Smooth muscle cell (in vitro differentiated cells): Measurements from ENCODE around the gene DDX17. TPM values are rescaled to one million over a fixed set of nuclear protein-coding genes. Genes with fewer than 3 reads are reported as not detected.

Experiments
- DNase-seq: peaks from one replicate; lab custom pipeline; 2025; ENCODE audit not compliant: unreplicated experiment; lab: John Stamatoyannopoulos, UW
- H2AFZ ChIP-seq: fragments of 200-600 bp; sonication (generic); 2 replicates; pipeline ENCODE4 v1.6.0; 2016; ENCODE audit warnings: antibody characterized with exemption, low read depth, mild to moderate bottlenecking
- H3F3A ChIP-seq: fragments of 200-600 bp; sonication (generic); 2 replicates; pipeline ENCODE4 v1.6.0; 2017; ENCODE audit warnings: antibody characterized with exemption, low read depth
- H3K27ac ChIP-seq: fragments of 200-600 bp; sonication (generic); 2 replicates; pipeline ENCODE4 v1.5.1; 2016; ENCODE audit warnings: low read depth, mild to moderate bottlenecking
- H3K27me3 ChIP-seq: fragments of 200-600 bp; sonication (generic); 2 replicates; pipeline ENCODE4 v1.6.1; 2016; ENCODE audit warnings: low read depth, mild to moderate bottlenecking
- H3K36me3 ChIP-seq: fragments of 200-600 bp; sonication (generic); 2 replicates; pipeline ENCODE4 v1.5.1; 2016; ENCODE audit warnings: low read depth
- H3K4me1 ChIP-seq: fragments of 200-600 bp; sonication (generic); 2 replicates; pipeline ENCODE4 v1.5.1; 2016; ENCODE audit warnings: low read depth
- H3K4me2 ChIP-seq: fragments of 200-600 bp; sonication (generic); 2 replicates; pipeline ENCODE4 v1.6.0; 2016; ENCODE audit warnings: mild to moderate bottlenecking
- H3K4me3 ChIP-seq: fragments of 200-600 bp; sonication (generic); 2 replicates; pipeline ENCODE4 v1.5.1; 2016; ENCODE audit warnings: mild to moderate bottlenecking
- H3K79me2 ChIP-seq: fragments of 200-600 bp; sonication (generic); 2 replicates; pipeline ENCODE4 v1.6.0; 2016; ENCODE audit warnings: low read depth, mild to moderate bottlenecking
- H3K9ac ChIP-seq: fragments of 200-600 bp; sonication (generic); 2 replicates; pipeline ENCODE4 v1.6.0; 2016; ENCODE audit warnings: low read depth
- H3K9me3 ChIP-seq: fragments of 200-600 bp; sonication (generic); replicated peaks from 2 replicates; pipeline ENCODE4 v1.5.1; 2016; ENCODE audit warnings: low read depth
- H4K20me1 ChIP-seq: fragments of 200-600 bp; sonication (generic); 2 replicates; pipeline ENCODE4 v1.6.0; 2016; ENCODE audit warnings: low read depth
- WGBS: methylation state at CpG from one replicate; pipeline ENCODE4 v1.1.7; 2016; ENCODE audit warnings: low lambda C conversion rate; 5-methylcytosine and 5-hydroxymethylcytosine counted together
- polyA plus RNA-seq: library from polyadenylated mRNA; unstranded; fragments of >200 nt; fragmentation: Nextera tagmentation; extraction: Ambion mirVana; gene quantifications from 2 replicates; pipeline ENCODE4 v1.2.1, GENCODE V29; 2016
- total RNA-seq: library from RNA; depleted of rRNA; stranded (reverse); fragments of >200 nt; gene quantifications from 2 replicates; pipeline ENCODE4 v1.2.3, GENCODE V29; 2014
- TF ChIP-seq, protein P1 (sequence below): fragments of 200-600 bp; sonication (generic); IDR thresholded peaks from 2 replicates; pipeline ENCODE4 v1.5.1; 2017; ENCODE audit warnings: borderline replicate concordance, mild to moderate bottlenecking, antibody characterized with exemption; ENCODE audit not compliant: insufficient read depth, poor library complexity, severe bottlenecking

The DDX17 gene
- total and polyA plus RNA-seq, 2 experiments from 2014 or later = 11.5 to 182 TPM

DNA sequence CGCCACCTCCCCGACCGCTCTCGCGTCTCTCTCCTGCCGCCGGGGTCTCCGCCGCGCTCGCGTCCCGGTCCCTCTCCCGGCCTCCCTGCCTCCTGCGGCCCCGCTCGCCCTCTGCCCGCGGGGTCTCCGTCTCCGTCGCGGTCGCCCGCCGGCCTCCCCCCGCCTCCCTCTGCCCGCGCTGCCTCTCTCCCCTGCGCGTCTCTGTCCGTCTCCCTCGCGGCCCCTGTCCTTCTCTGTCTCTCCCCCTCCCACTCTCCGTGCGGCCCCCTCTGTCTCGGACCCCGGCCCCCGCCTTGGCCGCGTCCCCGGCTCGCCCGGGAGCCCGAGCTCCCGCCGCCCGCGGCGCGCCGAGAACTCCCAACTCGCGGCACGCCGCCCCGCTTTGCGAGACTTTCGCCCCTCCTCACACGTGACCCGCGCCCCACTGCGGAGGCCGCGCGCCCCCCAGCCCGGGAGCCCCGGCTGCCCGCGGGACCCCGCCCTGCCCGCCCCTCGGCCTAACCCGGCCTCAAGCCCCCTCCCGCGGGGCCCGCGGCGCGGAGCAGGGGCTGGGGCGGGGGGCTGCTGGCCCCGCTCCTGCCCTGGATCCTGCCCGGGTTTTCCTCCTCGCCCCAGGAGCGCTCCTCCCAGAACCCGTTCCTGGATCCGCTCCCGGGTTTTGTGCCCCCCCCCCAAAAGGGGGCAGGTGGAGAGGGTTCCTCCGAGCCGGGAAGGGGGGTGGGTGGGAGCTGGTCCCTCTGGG is 50.4 kb downstream of the DDX17 start:
- Histone ChIP-seq H4K20me1 (no peaks in the 10 kb centered on the region), H3K4me2 (peak overlapping the region; percentile 97), H3F3A (no peaks in the 10 kb centered on the region), H3K79me2 (no peaks in the 10 kb centered on the region), H2AFZ (peak overlapping the region; percentile 87), H3K27me3 (peaks cover 59% of the 10 kb centered on the region), H3K9ac (no peak overlapping the region), H3K27ac (no peak overlapping the region), H3K36me3 (no peaks in the 10 kb centered on the region), H3K4me1 (no peaks in the 10 kb centered on the region), H3K4me3 (peak overlapping the region; percentile 65), H3K9me3 (no peaks in the 10 kb centered on the region)
- 3% methylated on average over 7 of the region's 90 CpGs for WGBS
- no peak for DNase-seq
- TF ChIP-seq, protein P1, sequence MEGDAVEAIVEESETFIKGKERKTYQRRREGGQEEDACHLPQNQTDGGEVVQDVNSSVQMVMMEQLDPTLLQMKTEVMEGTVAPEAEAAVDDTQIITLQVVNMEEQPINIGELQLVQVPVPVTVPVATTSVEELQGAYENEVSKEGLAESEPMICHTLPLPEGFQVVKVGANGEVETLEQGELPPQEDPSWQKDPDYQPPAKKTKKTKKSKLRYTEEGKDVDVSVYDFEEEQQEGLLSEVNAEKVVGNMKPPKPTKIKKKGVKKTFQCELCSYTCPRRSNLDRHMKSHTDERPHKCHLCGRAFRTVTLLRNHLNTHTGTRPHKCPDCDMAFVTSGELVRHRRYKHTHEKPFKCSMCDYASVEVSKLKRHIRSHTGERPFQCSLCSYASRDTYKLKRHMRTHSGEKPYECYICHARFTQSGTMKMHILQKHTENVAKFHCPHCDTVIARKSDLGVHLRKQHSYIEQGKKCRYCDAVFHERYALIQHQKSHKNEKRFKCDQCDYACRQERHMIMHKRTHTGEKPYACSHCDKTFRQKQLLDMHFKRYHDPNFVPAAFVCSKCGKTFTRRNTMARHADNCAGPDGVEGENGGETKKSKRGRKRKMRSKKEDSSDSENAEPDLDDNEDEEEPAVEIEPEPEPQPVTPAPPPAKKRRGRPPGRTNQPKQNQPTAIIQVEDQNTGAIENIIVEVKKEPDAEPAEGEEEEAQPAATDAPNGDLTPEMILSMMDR = no peak

DNA sequence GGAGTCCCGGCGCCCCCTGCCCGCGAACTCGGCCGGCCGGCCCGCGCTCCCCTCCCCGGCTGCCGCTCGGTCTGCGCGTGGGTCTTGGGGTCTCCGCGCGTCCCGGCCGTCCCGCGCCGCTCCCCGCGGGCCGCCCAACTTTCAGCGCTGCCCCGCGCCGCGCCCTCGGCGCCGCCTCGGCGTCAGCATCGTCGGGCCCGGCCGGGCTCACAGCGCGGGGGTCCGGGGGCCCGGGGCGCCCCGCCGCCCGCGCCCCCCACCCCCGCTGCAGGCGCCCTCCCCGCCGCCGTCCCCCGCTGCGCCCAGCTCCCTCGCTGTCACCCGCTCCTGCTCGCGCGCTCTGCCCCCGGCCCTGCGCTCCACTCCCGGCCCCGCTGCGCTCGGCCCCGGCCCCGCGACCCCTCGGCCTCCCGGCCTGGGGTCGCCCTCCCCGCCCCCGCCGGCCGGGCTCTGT is 51.0 kb downstream of the DDX17 start, which contains the start of gene KCNJ4:
Gene KCNJ4, minus strand, starts transcription at position 124 of the 454 bp plus-strand sequence. CDS start 27,067 bp downstream, outside the sequence.
- Histone ChIP-seq H3F3A (no peaks in the 10 kb centered on the region), H3K4me3 (peak within 1 kb of the TSS; percentile 65), H2AFZ (peak within 1 kb of the TSS; percentile 87), H3K27me3 (peaks cover 63% of the 10 kb centered on the region), H3K36me3 (no peaks in the 10 kb centered on the region), H4K20me1 (no peaks in the 10 kb centered on the region), H3K9me3 (no peaks in the 10 kb centered on the region), H3K79me2 (no peaks in the 10 kb centered on the region), H3K4me2 (peak within 1 kb of the TSS; percentile 97), H3K9ac (no peak within 1 kb of the TSS), H3K4me1 (no peaks in the 10 kb centered on the region), H3K27ac (no peak within 1 kb of the TSS)
- DNase-seq = no peak
- TF ChIP-seq, protein P1 = no peak
- WGBS = no CpG with 5 or more reads among the region's 76 CpGs

DNA sequence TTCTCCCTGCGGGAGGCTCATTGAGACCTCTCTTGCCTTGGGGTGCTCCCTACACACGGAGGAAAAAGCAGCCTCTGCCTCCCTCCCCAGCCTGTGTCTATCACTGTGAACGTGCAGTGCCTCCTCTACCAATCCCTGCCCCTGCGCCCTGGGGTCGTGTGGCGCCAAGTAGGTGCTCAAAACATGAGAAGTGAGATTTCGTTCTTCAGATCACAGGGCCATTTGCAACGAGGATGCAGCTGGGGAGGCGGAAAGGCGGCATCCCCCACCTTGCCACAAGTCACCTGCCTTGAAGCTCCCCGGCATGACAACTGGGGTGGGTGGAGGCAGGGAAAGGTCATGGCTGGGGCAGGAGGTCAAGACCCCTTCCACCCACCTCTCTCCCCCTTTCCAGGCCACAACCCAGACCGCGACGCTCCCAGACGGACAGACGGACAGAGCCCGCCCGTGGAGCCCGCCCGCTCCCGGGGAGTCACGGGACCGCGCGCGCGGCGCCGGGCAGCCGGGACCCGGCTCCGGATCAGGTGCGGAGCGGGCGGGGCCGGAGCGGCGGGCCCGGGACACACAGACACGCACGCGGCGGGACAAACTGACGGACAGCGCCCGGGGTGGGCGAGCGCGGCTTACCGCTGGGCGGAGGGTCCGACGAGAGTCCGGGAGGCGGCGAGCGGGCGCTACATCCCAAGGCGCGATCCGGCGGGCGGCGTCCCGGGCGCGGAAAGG is 51.6 kb downstream of the DDX17 start:
- TF ChIP-seq, protein P1 = no peak
- no peaks in the 10 kb centered on the region for H4K20me1 ChIP-seq
- no peaks in the 10 kb centered on the region for H3K9me3 ChIP-seq
- DNase-seq = no peak
- peak overlapping the region; percentile 82 for H3K4me2 ChIP-seq
- H2AFZ ChIP-seq = no peak overlapping the region
- H3K27me3 ChIP-seq = peaks cover 69% of the 10 kb centered on the region
- no peaks in the 10 kb centered on the region for H3K4me1 ChIP-seq
- no peak overlapping the region for H3K9ac ChIP-seq
- WGBS = 9% methylated on average over 34 of the region's 67 CpGs
- H3K79me2 ChIP-seq = no peaks in the 10 kb centered on the region
- no peak overlapping the region for H3K27ac ChIP-seq
- H3F3A ChIP-seq = no peaks in the 10 kb centered on the region
- H3K4me3 ChIP-seq = peak overlapping the region; percentile 42
- H3K36me3 ChIP-seq = no peaks in the 10 kb centered on the region
